Adrenal gland (tissue), 12 donors: ENCODE measurements around the gene PAPLN. TPM values are rescaled to one million over a fixed set of nuclear protein-coding genes. Genes with fewer than 3 reads are reported as not detected.

ENCODE experiments used
- DNase-seq, 7 donors: peaks; one replicate each; pipeline ENCODE4 v3.0.0-alpha.2; 2019 to 2020
- H3K27ac ChIP-seq, 5 donors: fragments of 200-600 bp; sonication (generic) in 4 of 5; 1 replicate in 3 of 5; 2 replicates in 2 of 5; pipeline versions ENCODE4 v1.5.1 to v1.8.0; 2016 to 2020; ENCODE audit warnings: mild to moderate bottlenecking in 1 of 5
- H3K27me3 ChIP-seq: fragments of 200-600 bp; 2 replicates; pipeline ENCODE4 v1.8.0; 2021
- H3K36me3 ChIP-seq, 2 donors: fragments of 200-600 bp; replicated peaks in 1 of 2; 1 replicate in 1 of 2; 2 replicates in 1 of 2; pipeline versions ENCODE4 v1.5.1 to v1.8.0; 2018 to 2022
- H3K4me1 ChIP-seq, 2 donors: fragments of 200-600 bp; replicated peaks in 1 of 2; 1 replicate in 1 of 2; 2 replicates in 1 of 2; pipeline versions ENCODE4 v1.5.1 to v1.8.0; 2018 to 2021
- H3K4me3 ChIP-seq, 4 donors: fragments of 200-600 bp; sonication (generic) in 3 of 4; one replicate each; pipeline ENCODE4 v1.5.1; 2016 to 2018
- H3K9me3 ChIP-seq, 3 donors: fragments of 200-600 bp; sonication (generic) in 1 of 3; replicated peaks in 1 of 3; 1 replicate in 2 of 3; 2 replicates in 1 of 3; pipeline versions ENCODE4 v1.5.1 to v1.8.0; 2016 to 2021
- CTCF ChIP-seq, 6 experiments: fragments of 450-650 bp in 4 of 6; fragments of 200-600 bp in 2 of 6; sonication (generic) in 1 of 6; IDR thresholded peaks; 1 replicate in 5 of 6; 2 replicates in 1 of 6; pipeline versions ENCODE4 v1.5.1 to v1.8.0; 2016 to 2021; ENCODE audit warnings: antibody characterized with exemption in 6 of 6, mild to moderate bottlenecking in 2 of 6, moderate library complexity in 1 of 6
- POLR2A ChIP-seq, 2 donors: fragments of 450-650 bp; IDR thresholded peaks; one replicate each; pipeline ENCODE4 v1.6.1; 2017; ENCODE audit warnings: antibody characterized with exemption in 2 of 2, mild to moderate bottlenecking in 2 of 2, moderate library complexity in 1 of 2
- WGBS, 4 donors: extraction: QIAGEN DNeasy Blood & Tissue Kit in 2 of 4; methylation state at CpG; one replicate each; pipeline versions ENCODE4 v1.1.5 to v1.1.7; 2013 to 2017; 5-methylcytosine and 5-hydroxymethylcytosine counted together
- intact Hi-C, 2 donors: fragments of 100-400 bp; cut with DNase I; formaldehyde crosslinking; loops; one replicate each; pipeline versions ENCODE4 v1.14.1 to v1.15.0; 2022 to 2023
- polyA plus RNA-seq, 3 donors: library from polyadenylated mRNA; stranded (reverse); fragments of 200-250 nt in 2 of 3; fragments of 350-450 nt in 1 of 3; fragmentation: Illumina TruSeq in 1 of 3; extraction: RNeasy Lipid Tissue Mini Kit (QIAGEN cat#74804) in 1 of 3; gene quantifications; one replicate each; pipeline ENCODE4 v1.2.3, GENCODE V29; 2013 to 2014
- total RNA-seq, 9 donors: library from RNA; depleted of rRNA in 4 of 9; stranded (reverse); fragments of >200 nt in 4 of 9; fragments of 120-200 nt in 1 of 9; fragmentation: NEBNext Ultra II Directional in 1 of 9; extraction: Animal tissue kit (Norgen Biotek cat#: 25700) in 1 of 9; gene quantifications; one replicate each; pipeline versions ENCODE4 v1.1.0 to v1.2.4, GENCODE V29; 2013 to 2023
- donor health status: healthy with polysubstance abuse.
- donor health status: Bipolar disorder and iron deficiency.
- donor health status: DM: yes; HTN: yes; CAD: no.
- donor health status: DM: no; HTN: no; CAD: no.
- donor health status: DM: no; HTN: no; CAD: no.
- donor health status: DM: yes; HTN: yes; CAD: no.

PAPLN gene
- total and polyA plus RNA-seq, 12 donors = 4.2 to 33.6 (median 12.5) TPM

- H3K27me3 ChIP-seq = no peaks in the 10 kb centered on the region
- 55 to 74% (median 74%) methylated on average over 5 to 9 of the region's 9 CpGs for WGBS, 4 donors
- H3K4me1 ChIP-seq = no peaks in the 10 kb centered on the region
- no peak overlapping the region for H3K4me3 ChIP-seq
- no peak for TF ChIP-seq CTCF (IDR thresholded peaks at IDR 0.05)
- no peak for TF ChIP-seq POLR2A (IDR thresholded peaks at IDR 0.05)
- H3K36me3 ChIP-seq = no peaks in the 10 kb centered on the region
- no peak for DNase-seq
- no peaks in the 10 kb centered on the region for H3K9me3 ChIP-seq
- intact Hi-C loops = no loop called here
- no peak overlapping the region for H3K27ac ChIP-seq
Measured at GRCh38 chr14:73255693-73256225, 18.5 kb downstream of the PAPLN start.

DNA sequence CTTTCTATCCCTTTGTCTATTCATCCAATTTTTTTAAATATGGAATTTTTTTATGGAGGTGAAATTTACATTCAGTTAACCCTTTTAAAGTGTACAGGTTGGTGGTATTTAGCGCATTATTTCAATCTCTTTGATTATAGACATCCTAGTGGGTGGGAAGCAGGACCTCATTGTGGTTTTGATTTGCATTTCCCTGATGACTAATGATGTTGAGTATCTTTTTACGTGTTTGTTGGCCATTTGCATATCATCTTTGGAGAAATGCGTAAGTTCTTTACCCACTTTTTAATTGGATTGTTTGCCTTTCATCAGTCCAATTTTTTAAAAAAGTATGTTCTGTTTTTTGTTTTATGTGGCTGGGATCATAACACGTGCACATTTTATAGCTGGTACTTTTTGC, 20.8 kb downstream of the PAPLN start:
- no peaks in the 10 kb centered on the region for H3K4me1 ChIP-seq
- 86 to 89% (median 87%) methylated on average over 4 of the region's 4 CpGs for WGBS, 4 donors
- H3K27me3 ChIP-seq = no peaks in the 10 kb centered on the region
- no peak overlapping the region for H3K27ac ChIP-seq
- H3K36me3 ChIP-seq = no peaks in the 10 kb centered on the region
- DNase-seq = no peak
- no peaks in the 10 kb centered on the region for H3K9me3 ChIP-seq
- no peak overlapping the region for H3K4me3 ChIP-seq
- no peak for TF ChIP-seq CTCF (IDR thresholded peaks at IDR 0.05)
- TF ChIP-seq POLR2A (IDR thresholded peaks at IDR 0.05) = no peak
- intact Hi-C loops = no loop called here

GRCh38 chr14:73258845-73259611, 21.7 kb downstream of the PAPLN start:
- Histone ChIP-seq H3K4me3 (no peak overlapping the region), H3K27me3 (no peaks in the 10 kb centered on the region), H3K27ac (no peak overlapping the region), H3K36me3 (no peaks in the 10 kb centered on the region), H3K9me3 (no peaks in the 10 kb centered on the region), H3K4me1 (no peaks in the 10 kb centered on the region)
- TF ChIP-seq POLR2A (IDR thresholded peaks at IDR 0.05) = no peak
- TF ChIP-seq CTCF (IDR thresholded peaks at IDR 0.05) = no peak
- intact Hi-C loops = no loop called here
- DNase-seq = peak in 1 of 7 donors; percentile 7
- WGBS, 4 donors = 81 to 89% (median 84%) methylated on average over 7 to 20 of the region's 20 CpGs

DNA sequence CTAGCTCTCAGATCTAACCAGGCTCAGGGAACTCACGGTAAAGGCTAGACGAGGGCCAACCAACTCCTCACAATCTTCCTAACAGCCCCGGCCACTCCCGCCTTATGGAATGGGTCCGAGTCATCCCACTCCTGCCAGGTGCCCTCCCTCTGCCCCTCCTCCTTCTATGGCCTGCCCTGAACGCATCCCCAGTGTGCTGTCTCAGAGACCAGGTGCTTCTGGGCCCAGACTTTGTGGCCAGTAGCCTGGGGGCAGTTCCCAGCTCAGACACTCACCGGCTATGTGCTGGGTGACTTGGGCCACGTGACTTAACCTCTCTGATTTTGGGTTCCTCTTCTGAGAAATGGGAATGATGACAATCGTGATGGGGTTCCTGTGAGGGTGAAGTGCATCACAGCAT, 22.5 kb downstream of the PAPLN start:
- Histone ChIP-seq H3K9me3 (no peaks in the 10 kb centered on the region), H3K27ac (no peak overlapping the region), H3K27me3 (no peaks in the 10 kb centered on the region), H3K4me3 (no peak overlapping the region), H3K36me3 (no peaks in the 10 kb centered on the region), H3K4me1 (no peaks in the 10 kb centered on the region)
- TF ChIP-seq POLR2A (IDR thresholded peaks at IDR 0.05) (no peak), CTCF (IDR thresholded peaks at IDR 0.05) (no peak)
- WGBS, 4 donors = 76 to 88% (median 81%) methylated on average over 7 to 9 of the region's 9 CpGs
- intact Hi-C loops = no loop called here
- peak in 1 of 7 donors; percentile 7 for DNase-seq
